GM18520 (cell line): ENCODE results near the gene ORAI1.
"Not testable (repeated sequence)": the region's sequence is repeated elsewhere in the genome, so short reads cannot be mapped to it uniquely, and the experiment has no call there.

Source experiments
- ATAC-seq: cut with Tn5 transposase; IDR thresholded peaks from one replicate; pipeline ENCODE4 v1.9.1; 2021; ENCODE audit not compliant: unreplicated experiment

Gene ORAI1

GRCh38 chr12:121626087-121626852 is at the start of gene ORAI1:
Gene ORAI1 (plus strand): TSS chr12:121626530.
- peak; percentile 73 for ATAC-seq

- ATAC-seq: no peak
These were observed 49.4 kb upstream of the ORAI1 start for GRCh38 chr12:121576851-121577391.

GRCh38 chr12:121577443-121578180 is 48.7 kb upstream of the ORAI1 start:
- ATAC-seq: no peak

- no peak for ATAC-seq
These were observed 47.8 kb upstream of the ORAI1 start for GRCh38 chr12:121578230-121579189.

GRCh38 chr12:121579190-121579791 is 47.0 kb upstream of the ORAI1 start:
- no peak for ATAC-seq

- no peak for ATAC-seq
These were observed 46.1 kb upstream of the ORAI1 start for GRCh38 chr12:121579981-121580868.

- no peak for ATAC-seq
These were observed 45.2 kb upstream of the ORAI1 start, which contains the start of gene KDM2B for GRCh38 chr12:121580959-121581685. Gene KDM2B (minus strand): TSS chr12:121581023. CDS start chr12:121580911, 112 bp downstream.

- no peak for ATAC-seq
These were observed 44.5 kb upstream of the ORAI1 start for GRCh38 chr12:121581686-121582429.

- no peak for ATAC-seq
These were observed 43.6 kb upstream of the ORAI1 start for GRCh38 chr12:121582583-121583333.

GRCh38 chr12:121583334-121583661 is 43.0 kb upstream of the ORAI1 start:
- ATAC-seq: not testable (repeated sequence)

GRCh38 chr12:121584885-121585284 is 41.4 kb upstream of the ORAI1 start:
- not testable (repeated sequence) for ATAC-seq

- ATAC-seq: peak; percentile 54
These were observed 35.7 kb upstream of the ORAI1 start for GRCh38 chr12:121590476-121591143.

- no peak for ATAC-seq
These were observed 34.0 kb upstream of the ORAI1 start for GRCh38 chr12:121592320-121592719.

- ATAC-seq: no peak
These were observed 30.8 kb upstream of the ORAI1 start for GRCh38 chr12:121595520-121595919.

GRCh38 chr12:121596526-121596925 is 29.8 kb upstream of the ORAI1 start:
- ATAC-seq: no peak

GRCh38 chr12:121600702-121601336 is 25.5 kb upstream of the ORAI1 start:
- no peak for ATAC-seq
